NCI-H1694 (cell line): ENCODE results near the gene DSCAML1.

Source experiments
- DNase-seq: peaks from one replicate; lab custom pipeline; 2025; lab: John Stamatoyannopoulos, UW

The DSCAML1 gene

DNA sequence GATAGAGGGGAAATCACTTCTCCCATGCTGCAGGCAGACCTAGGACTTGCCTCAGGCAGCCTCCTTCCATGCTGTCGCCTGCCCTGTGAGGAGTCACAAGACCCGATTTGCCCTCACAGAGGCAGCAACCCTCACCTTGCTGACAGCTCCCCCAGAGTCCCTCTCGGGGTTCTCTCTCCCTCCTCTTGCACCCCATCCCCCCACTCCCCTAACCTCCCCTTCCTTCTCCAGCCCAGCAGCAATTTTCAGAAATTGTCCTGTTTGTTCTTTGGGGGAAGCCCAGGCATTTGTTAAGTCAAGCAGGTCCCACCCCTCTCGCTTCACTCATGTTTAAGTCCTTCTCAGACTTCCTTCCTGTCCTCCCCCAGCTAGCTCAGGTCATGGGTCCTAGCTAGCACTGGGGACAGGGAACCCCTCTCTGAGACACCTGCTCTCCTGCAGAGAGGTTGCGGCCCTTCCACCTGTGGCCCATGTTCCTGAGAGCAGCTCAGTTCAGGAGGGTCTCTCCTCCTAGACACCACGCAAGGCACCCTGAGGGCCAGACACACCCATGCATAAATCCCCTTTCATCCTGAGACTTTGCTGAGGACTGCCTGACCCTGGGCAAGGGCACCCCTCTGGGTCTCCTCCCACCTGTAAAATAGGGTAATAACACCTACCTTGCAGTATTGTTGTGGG is 33.8 kb upstream of the DSCAML1 start:
- no peak for DNase-seq

DNA sequence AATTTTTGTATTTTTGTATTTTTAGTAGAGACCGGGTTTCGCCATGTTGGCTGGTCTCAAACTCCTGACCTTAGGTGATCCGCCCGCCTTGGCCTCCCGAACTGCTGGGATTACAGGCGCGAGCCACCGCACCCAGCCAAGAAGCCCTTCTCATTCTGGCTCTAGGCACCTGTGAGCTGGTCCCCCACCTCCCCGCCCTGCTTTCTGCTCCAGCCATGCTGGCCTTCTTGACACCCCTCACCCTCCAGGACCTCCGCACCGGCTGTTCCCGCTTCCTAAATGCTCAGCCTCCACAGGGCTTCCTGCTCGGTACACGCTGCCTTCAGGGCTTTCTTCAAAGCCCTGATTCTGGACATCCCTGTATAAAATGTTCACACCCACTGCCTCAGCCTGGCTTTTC is 33.1 kb upstream of the DSCAML1 start:
- DNase-seq, result no peak

DNA sequence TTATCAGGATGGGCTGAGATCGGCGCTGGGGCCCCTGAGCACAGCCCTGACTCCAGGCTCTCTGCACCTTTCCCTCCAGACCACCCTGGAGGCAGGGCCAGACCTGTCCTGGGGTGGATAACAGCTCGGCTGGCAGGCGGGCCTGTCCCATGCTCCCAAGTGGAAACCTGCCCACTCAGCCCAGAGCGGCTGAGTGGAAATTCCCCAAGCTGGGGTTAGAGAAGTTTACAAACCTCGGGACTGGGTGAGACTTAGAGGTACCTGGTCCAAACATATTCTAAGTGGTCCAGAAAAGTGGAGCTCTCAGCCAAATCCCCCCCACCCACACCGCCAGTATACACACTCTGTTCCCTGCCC is 32.3 kb upstream of the DSCAML1 start:
- DNase-seq, result no peak

DNA sequence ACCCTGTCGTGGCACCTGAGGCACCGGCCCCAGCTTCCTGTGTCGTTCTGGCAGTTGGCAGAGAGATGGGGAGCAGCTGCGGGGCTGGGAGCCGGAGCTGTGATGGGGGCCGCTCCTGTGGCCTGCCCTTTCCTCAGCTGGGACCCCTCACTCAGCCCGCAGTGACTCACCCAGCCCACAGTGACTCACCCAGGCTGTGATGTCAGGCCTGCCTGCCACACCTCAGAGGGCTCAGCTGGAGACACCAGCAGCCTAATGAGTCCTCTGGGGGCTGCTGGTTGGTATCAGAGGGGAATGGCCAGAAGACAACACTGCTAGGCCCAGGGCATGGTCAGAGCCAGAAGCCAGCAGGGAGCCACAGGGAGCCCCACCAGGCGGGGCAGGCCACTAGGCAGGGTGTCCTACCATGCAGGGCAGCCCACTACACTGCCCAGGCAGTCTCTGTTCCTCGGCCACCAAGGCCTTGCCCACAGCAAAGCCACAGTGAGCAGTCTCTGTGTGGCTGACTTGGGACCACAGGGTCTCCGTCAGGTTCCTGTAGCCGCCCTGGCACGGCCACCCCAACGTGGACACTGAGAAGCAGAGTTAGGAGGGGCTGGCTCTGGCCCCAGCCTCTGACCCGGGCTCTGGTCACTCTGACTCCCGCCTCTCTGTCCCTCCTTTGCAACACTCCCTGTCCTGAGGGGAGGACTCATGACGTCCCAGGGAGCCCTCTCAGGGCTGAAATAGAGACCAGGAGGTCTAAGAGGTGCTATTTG is 31.8 kb upstream of the DSCAML1 start:
- no peak for DNase-seq

DNA sequence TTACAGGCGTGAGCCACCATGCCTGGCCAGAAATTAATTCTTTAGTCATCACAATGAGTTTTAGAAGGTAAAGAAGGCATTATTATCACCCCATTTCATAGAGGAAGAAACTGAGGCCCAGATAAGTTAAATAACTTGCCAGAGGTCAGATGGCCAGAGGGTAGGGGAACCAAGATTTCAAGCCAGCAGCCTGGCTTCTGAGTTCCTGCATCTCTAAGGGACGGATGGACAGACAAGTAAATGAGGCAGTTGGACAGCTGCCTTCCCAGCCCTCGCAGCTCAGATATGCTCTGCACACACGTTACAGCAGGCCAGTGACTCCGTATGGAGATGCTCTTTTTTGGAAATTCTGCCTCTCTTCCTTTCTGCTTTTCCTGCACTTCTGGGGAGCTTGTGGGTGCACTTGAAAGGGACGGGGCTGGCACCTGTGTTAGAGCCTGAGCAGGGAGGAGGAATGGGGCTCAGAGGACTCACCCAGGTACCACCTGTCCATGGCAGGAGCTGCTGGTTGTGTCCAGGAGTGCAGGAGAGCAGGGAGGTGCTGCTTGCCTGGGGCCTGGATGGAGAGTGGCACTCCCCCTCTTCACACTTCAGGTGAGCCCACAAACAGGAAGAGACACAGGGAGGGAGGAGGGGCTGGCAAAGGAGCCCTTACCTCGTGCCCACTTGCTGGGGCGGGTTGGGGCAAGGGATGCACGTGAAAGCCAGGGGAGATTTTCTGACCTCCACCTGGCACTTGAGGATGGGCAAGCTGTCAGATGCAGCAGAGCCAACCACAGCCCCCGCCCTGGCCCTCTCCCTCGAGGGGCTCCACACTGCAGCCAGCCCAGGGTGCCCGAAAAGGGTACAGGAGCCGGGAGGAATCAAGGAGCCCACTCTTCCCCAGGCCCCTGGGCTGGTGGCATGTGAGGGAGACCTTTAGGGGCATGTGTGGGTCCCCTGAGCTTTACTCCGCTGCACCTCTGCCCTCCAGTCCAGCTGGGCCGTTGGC is 30.8 kb upstream of the DSCAML1 start:
- DNase-seq, result no peak

DNA sequence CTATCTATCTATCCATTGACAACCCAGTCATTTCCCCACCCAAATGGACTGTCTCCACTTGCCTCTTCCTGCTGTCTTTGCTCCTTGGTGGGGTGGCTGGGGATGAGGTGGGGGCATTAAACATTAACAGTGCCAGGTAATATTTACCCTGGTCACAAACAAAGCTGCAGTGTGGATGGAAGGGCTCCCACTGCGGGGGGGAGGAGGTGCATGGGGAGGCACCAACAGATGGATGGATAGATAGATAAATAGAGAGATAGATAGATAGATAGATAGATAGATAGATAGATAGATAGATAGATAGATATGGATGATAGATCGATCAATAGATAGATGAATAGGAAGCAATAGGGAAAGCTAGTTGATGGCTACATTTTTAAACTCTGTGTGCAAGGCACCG is 29.8 kb upstream of the DSCAML1 start:
- no peak for DNase-seq

DNA sequence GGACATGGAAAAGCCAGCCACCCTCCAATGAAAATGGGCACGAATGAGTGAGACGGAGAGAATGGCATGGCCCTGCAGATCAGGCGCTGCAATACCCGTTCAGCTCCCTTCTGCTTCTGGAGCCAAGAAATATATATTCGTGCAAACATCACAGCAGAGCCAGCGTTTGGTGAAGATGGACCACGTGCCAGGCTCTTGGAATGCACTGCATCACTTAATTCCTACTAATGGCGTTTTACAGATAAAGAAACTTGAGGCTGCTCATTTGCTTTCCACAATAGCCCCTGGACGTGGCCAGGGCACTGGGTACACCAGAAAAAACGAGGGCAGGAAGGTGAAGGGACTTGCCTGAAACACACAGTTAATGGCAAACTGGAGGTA is 29.2 kb upstream of the DSCAML1 start:
- DNase-seq, result no peak

DNA sequence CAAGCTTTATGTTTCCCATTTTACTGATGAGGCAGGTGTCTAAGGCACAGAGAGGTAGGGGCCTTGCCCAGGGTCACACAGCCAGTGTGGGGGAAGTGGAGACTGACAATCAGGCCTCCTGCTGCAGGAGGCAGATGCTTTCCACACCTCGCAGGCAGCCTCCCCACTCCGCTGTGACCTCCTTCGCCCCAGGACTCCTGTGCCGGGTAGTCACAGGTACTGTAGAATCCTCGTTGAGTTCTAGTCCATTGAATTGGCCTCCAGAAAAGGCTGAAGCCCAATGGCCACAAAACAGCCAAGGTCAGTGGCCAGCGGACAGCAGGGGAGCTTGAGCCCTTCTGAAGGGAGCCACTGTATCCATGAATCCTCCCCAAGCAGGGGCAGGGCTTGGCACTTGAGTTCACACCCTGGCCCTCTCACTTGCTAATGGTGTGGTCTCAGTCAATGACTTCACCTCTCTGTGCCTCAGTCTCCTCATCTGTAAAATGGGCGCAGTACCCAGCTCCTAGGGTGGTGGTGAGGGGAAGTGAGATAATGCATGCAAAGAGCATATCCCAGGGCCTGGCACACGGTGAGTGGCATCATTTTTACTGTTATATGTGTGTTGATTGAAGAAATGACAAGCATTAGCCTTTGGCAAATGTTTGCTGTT is 28.6 kb upstream of the DSCAML1 start:
- no peak for DNase-seq

DNA sequence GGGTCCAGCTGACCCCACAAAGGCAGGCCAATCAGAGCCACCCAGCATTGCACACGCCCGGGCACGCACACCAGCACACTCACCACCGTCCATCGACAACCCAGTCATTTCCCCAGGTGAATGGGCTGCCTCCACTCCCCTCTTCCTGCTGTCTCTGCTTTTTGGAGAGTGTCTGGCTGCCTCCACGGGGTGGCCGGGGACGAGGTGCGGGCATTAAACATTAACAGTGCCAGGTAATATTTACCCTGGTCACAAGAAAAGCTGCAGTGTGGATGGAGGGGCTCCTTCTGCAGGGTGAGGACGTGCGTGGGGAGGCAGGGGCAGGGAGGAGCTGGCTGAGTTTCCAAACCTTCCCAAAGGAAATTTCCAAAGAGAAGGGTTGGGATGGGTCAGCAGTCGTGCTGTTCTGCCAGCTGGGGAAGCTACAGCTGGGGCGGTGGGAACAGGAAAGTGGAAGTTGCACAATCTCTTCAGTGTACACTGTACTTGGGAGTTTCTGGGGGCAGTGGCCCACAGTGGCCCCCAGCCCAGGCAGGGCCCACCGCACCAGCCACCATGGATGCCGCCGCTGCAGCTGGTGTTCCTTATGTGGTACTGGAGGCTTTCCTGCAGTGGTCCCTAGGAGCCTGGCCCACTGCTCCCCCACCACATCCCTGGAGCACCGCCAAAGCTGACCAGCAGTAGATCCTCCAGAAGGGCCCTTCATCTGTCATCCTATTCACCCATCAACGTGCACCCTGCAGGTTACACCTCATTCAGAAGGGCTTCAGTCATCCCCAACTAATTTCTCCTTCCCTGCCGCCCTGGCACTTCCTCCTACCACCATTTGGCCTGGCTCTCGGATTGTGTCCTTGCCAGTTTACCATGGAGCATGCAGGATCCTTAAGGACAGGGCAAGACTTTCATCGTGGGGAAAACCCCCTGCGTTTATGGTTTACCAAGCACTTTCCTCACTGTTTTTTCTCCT is 27.8 kb upstream of the DSCAML1 start, which contains the start of gene FXYD2:
TSS of gene FXYD2 (minus strand) at position 174 of the 967 bp plus-strand sequence. CDS start at position 108, 66 bp downstream.
- DNase-seq, result no peak

DNA sequence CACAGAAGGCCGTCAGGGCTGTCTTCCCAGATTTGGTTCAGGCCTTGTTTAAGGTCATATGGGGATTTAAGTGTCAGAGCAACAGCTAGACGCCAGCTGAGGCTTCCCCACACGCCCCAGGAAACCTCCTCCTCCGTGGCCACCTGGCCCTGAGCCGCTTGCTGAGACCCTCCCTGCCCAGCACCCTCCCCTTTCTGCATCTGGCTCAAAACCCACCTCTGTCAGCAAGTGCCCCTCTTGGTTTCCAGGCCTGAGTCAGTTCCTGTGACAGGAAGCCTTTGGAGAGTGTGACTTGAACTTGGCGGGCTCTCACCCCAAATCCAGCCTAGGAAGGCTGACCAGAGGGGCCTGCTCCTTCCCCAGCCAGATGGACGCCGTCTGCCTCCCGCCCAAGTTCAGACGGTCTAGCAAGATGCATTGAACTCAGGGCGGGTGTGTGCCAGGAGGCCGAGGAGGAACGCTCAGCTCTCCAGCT is 27.0 kb upstream of the DSCAML1 start:
- DNase-seq, result no peak

DNA sequence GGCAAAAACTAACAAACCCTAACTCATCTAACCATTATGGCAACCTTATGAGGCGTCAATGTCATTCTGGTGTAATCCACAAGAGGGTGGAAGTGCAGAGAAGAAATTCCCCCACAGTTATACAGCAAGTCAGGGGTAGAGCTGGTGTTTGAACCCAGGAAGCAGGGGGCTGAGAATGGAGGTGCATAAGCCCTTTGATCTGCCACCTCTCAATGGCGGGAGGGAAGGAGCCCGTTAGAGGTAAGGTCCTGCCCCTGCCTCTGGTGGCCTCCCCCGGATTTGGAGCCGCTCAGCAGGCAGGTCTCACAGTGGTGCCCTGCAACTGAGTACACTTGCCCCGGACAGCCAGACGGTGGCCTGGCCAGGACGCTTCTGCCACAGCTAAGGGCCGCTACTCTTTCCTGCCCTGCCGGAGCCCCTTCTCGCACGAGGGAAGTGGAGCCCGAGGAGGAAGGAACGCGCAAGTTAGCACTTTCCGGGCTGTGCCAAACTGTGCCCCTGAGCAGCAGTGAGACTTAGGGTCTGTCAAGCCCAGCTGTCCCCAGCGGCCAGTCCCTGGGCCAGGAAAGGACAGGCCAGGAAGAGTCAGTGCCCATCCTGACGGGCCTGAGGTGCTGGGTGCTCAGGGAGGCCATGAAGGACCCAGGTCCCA is 26.4 kb upstream of the DSCAML1 start:
- no peak for DNase-seq

DNA sequence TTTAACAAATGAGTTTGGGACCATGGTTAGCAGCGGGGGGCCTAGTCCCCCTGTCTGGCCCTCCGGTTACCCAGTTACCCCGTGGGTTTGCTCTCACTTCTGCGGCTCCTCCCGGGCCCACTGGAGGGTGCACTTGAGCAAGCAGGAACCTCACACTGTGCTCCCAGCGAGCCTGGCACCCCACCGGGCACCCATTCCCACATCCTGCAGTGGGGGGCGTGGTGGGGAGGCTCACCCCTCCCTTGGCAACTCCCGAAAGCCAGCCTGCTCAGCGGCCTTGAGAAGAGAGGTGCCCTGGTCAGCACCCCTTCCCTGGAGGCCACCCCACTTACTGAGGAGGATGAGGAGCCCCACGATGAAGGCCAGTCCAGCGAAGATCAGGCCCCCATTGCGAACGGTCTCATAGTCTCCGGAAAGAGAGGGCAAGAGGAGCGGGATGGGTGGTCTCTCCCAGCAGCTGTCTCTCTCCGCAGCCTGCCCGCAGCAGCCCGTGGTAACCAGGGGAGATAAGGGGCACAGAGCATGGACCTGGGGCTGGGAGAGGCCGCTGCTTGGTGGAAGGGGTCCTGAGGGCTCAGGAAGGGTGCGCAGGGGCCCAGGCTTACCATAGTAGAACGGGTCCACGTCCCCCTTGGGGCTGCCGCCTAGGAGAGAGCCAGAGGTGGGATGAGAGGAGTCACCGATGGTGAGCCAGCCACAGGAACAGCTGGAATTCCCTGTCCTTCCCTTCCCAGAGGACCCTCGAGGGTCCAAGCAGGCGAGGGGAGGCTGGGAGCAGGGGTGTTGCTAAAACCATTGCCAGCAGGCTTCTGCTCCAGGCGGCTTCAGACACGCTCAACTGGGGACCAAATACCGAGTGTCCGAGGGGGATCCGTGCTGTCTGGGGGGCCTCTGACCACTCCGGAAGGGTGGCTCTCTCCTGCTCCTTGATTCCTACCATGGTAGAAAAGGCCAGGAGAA is 25.3 kb upstream of the DSCAML1 start:
- DNase-seq, result no peak

DNA sequence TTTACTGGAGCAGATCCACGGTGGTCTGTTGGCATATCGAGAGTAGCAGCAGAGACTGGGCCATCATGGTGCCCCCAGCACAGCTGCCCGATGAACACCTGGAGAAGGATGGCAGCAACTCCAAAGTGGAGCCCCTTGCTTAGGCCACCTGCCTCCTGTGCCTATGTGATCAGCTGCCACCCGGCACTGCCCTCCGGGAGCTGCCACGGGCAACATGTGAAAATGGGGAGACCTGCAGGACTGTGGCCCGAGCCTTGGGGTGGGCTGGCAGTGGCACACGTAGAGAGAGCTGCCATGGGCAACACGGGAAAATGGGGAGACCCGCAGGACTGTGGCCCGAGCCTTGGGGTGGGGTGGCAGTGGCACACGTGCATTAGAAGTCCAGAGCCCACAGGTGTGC is 24.4 kb upstream of the DSCAML1 start:
- no peak for DNase-seq

DNA sequence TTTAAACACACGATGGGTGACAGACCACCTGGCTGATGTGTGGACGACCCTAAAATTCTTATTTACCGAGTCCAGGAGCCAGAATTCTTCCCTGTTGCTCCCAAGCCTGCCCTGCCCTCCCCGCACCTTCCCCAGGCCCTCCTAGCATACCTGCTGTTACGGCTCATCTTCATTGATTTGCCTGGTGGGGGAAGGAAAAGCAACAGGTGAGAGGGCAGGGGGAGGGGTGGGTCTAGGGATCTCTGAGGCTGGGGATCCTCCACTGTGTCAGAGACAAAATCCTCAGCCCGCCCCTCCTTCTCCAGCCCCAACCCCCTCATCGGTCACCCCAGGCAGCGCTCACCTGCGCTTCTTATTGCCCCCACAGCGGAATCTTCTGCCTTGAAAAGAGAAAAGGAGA is 23.5 kb upstream of the DSCAML1 start:
- DNase-seq, result no peak

DNA sequence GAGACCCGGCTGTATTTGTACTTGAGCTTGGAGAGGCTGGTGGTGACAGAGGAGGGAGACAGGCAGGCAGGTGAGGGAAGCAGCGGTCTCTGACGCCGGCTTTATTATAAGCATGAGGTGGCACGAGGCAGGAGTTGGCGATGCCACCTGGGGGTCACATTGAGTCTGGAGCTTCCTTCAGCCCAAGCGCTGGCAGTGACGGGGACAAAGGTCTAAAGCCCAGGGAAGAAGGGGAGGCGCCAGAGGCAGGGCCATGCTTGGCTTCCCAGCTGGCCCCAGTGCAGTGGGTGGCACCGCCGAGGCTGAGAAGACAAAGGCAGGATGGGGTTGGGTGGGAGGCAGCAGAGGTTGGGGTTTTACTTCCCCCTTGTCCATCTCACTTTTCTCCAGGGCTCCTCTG is 23.1 kb upstream of the DSCAML1 start:
- no peak for DNase-seq

DNA sequence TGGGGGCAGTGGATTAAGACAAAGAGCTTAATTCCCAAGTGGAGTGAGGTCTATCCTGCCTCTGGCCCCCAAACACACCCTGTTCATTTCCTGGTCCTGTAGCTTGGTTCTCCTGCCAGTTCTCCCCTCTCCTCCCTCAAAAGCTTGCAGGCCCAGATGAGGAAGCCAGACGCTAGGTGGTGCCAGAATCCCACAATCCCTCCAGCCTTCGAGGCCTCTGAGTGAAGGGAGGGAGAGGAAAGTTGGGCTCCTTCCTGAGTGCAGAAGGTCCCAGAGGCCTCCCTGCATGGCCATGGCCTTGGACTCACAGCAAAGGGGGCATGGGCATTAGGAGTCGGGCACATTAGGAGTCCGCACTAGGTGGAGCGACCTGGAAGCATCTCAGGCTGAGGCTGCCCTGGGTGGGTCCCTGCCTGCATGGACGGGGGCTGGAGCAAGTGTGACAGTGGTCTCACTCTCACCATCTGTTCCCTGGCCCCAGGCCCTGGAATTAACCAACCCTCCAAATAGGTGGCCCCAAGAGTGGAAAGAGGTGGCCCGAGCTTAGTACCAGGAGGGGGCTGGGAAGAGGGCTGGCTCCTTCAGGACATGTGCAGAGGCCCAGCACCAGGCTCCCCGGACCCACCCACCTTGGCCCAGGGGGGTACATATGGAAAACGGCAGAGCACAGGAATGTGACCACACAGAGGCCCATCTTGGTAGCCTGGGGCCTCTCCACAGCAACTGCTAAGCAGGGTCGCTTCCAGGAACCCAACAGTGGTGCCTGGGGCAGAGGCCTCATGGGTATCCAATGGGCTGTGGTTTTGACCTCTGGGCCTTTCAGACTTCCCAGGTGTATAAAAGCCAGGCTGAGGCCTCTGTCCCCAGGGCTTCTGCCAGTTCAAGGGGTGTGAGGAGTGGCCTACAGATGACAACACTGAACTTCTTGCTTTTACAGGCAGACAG is 22.4 kb upstream of the DSCAML1 start:
- no peak for DNase-seq

DNA sequence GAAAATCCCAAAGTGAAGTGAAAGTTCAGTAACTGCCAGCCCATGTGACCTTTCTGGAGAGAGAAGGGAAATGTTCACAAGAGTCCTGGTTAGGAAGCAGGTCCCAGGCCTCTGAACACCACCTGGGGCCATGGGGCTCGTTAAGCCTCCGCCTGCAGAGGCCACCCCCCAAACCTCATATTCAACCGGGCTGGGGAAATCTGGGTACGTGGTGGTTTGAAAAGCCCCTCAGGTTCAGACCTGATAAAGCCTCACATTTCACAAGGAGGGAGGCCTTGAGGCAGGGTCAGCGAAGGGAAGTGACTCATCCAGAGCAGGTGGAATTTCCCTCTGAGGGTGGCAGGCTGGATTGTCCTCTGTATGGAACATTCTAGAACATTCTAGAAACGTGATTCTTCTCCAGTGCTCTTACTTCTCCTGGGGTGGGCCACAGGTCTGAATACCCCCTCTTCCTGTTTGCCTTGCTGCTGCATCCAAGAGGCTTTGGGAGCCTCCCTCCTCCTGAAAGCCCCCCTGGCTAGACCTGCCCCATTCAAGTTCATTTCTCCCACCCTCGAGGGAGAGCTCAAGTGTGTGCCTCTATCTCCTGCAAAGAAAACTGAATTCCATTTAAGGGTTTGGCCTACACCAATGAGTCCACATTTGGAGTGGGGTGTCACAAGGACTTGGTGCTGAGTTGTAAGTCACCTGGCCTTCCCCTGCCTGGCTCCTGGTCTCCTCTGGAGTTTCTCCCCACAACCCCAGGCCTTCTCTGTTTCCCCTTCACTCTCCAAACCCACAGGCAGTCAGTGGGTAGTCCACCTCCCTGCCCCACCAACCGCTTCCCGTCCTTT is 21.2 kb upstream of the DSCAML1 start:
- no peak for DNase-seq
